Adrenal gland (tissue), 5 donors: ENCODE results near the gene SLC9A3.

Experiments used
- POLR2A ChIP-seq, 2 donors: fragments of 450-650 bp; IDR thresholded peaks; one replicate each; pipeline ENCODE4 v1.6.1; 2017; ENCODE audit warnings: antibody characterized with exemption in 2 of 2, mild to moderate bottlenecking in 2 of 2, moderate library complexity in 1 of 2
- TF ChIP-seq, protein P1 (sequence below), 6 experiments: fragments of 450-650 bp in 4 of 6; fragments of 200-600 bp in 2 of 6; sonication (generic) in 1 of 6; IDR thresholded peaks; 1 replicate in 5 of 6; 2 replicates in 1 of 6; pipeline versions ENCODE4 v1.5.1 to v1.8.0; 2016 to 2021; ENCODE audit warnings: antibody characterized with exemption in 6 of 6, mild to moderate bottlenecking in 2 of 6, moderate library complexity in 1 of 6
- donor health status: DM: no; HTN: no; CAD: no.

DNA sequence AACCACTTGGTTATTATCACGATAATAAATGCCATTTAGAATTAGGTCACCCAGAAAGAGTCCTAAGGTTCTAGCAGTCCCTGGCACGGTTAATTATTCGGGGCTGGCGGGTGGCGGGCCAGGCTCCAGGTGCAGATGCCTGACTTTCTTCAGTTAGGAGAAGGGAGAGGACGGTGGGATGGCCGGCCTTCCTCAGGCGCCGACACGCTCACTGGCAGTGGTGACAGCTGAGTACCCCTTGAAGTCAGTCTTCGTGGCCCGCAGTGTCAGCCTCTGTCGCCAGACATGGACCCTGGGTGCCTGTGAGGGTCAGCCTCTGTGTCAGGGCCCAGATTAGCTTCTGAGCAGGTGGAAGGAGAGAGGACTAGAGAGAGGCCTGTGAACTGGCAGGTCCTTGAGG, 102.3 kb downstream of the SLC9A3 start:
- TF ChIP-seq, protein P1, sequence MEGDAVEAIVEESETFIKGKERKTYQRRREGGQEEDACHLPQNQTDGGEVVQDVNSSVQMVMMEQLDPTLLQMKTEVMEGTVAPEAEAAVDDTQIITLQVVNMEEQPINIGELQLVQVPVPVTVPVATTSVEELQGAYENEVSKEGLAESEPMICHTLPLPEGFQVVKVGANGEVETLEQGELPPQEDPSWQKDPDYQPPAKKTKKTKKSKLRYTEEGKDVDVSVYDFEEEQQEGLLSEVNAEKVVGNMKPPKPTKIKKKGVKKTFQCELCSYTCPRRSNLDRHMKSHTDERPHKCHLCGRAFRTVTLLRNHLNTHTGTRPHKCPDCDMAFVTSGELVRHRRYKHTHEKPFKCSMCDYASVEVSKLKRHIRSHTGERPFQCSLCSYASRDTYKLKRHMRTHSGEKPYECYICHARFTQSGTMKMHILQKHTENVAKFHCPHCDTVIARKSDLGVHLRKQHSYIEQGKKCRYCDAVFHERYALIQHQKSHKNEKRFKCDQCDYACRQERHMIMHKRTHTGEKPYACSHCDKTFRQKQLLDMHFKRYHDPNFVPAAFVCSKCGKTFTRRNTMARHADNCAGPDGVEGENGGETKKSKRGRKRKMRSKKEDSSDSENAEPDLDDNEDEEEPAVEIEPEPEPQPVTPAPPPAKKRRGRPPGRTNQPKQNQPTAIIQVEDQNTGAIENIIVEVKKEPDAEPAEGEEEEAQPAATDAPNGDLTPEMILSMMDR (IDR thresholded peaks at IDR 0.05): no peak
- no peak for TF ChIP-seq POLR2A (IDR thresholded peaks at IDR 0.05)
